HG02970 (cell line): ENCODE measurements around the gene TMEM191B.
"Not testable (repeated sequence)": the region's sequence is repeated elsewhere in the genome, so short reads cannot be mapped to it uniquely, and the experiment has no call there.

Experiments
- ATAC-seq: cut with Tn5 transposase; IDR thresholded peaks from one replicate; pipeline ENCODE4 v1.9.1; 2021; ENCODE audit warnings: mild to moderate bottlenecking, moderate library complexity, moderate number of reproducible peaks; ENCODE audit not compliant: unreplicated experiment, low FRiP score

Gene TMEM191B

DNA sequence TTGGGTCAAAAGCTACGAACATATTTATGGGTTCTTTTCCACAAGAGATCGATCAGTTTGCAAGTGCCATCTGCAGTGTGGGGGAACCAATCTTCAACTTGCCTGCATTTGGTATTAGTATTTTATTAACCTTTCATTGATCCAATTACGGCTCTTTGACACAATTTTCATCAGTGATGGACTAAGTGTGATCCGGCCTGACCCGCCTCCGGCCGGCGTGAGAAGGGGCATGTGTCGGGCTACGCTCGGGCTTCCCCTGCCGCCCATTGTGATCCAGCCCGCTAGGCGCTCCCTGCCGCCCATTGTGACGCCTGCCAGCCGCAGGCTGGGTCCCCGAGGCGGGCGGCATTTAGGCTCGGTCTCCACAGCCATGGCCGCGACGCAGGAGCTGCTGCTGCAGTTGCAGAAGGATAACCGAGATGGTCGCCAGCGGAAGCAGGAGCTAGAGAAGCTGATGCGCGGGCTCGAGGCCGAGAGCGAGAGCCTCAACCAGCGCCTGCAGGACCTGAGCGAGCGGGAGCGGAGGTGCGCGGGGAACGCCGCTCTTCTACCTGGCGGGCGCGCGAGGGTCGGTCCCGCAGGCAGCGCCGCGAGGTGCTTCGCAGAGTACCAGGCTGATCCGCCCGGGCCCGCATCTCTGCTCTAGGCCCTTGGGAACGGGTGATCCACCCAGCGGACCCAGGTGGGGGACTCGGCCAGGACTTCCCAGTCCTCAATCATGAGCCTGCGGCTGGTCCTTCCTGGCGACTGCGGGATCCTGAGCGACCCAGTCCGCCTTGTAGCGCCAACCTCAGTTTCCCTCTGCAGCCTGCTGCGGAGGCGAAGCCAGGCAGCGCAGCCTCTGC, at the start of gene TMEM191B:
TMEM191B (plus strand) TSS at position 51 of the 845 bp plus-strand sequence; CDS start at position 230, 179 bp downstream.
- ATAC-seq: peak; percentile 31

DNA sequence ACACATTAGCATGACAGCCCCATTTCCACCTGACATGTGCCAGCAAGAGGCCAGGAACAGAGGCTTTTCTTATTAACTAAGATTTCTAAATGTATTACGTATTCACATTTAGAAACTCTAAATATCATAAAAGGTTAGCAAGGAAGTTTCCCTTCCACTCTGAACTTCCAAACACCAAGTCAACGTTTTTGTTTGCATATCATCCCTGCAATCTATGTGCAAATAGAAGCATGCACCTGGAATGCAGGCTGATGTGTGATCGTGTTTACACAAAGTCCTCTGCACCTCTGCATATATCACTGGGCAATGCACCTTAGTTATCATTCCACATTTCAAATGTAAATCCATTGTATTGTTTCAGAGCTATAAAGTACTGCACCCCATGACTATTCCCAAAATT, 31.4 kb upstream of the TMEM191B start:
- not testable (repeated sequence) for ATAC-seq

GRCh38 chr22:18511327-18511726, 16.3 kb upstream of the TMEM191B start:
- not testable (repeated sequence) for ATAC-seq

- ATAC-seq: not testable (repeated sequence)
Observed at GRCh38 chr22:18512378-18512777, 15.2 kb upstream of the TMEM191B start.

GRCh38 chr22:18513454-18513853, 14.1 kb upstream of the TMEM191B start:
- ATAC-seq: not testable (repeated sequence)

DNA sequence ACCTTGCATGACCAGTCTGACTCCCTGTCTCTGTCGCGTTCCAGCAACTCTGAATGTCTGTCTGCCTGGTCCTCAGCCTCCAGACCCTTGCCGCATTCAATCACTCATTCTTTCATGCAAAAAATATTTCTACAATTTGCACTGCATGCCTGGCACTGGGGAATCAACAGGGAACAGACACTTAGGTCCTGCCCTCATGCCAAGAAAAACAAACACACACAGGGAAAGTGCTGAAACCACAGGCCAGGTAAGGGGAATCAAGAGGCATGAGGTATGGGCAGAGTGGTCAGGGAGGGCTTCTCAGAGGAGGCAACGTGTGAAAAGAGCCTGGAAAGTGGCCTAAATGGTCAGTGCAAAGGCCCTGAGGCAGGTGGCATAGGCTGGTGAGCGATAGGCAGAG, 9.5 kb upstream of the TMEM191B start, which contains the start of gene GGTLC3:
GGTLC3 (minus strand) TSS at position 101 of the 400 bp plus-strand sequence. CDS start 264 bp downstream, outside the sequence.
- ATAC-seq: not testable (repeated sequence)

DNA sequence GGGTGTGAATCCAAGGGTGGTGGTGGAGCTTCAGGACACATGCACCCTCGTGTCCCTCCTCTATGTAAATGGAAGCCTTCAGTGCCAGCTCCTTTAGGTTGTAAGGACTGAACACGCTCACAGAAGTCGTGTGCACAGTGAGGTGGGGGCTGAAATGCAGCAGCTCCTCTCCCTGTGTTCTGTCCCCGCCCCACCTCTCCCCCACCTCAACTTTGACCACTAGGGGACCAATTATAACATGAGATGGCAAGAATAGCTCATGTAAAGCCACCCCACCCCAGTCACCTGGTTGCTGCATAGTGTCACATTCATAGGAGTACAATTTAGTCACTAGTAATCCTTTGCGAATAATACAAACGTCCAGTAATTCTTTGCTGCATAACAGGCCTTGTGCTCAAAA, 4.8 kb upstream of the TMEM191B start:
- ATAC-seq: not testable (repeated sequence)

- not testable (repeated sequence) for ATAC-seq
Observed at GRCh38 chr22:18523328-18523727, 4.3 kb upstream of the TMEM191B start.

- ATAC-seq: peak; percentile 73
Observed at GRCh38 chr22:18528597-18529415, 1.2 kb downstream of the TMEM191B start.

DNA sequence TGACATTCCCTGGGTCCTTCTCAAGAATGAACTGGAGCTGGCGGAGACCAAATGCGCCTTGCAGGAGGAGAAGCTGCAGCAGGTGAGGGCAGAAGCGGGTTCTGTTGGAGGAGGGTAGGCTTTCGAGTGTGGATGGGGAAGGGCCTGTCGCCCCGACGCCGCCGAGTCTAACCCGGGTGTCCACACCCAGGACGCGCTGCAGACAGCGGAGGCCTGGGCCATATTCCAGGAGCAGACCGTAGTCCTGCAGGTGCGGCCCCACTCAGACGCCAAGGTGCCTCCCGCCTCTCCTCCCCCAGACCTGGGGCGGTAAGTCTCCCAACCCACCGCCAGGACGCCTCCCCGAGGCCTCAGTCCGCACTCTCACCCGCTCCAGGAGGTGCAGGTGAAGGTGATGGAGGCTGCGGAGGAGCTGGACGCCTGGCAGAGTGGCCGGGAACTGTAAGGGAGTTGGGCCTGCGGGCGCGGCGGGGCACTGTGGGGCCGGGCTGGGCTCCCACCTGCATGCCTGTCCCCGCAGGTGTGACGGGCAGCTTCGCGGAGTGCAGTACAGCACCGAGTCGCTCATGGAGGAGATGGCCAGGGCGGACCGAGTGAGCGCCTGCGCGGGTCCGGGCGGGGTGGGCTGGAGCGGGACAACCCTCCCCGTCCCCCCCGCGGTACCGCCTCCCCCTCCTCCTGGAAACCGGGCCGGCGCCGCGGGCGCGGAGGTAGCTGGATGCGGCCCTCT, 2.0 kb downstream of the TMEM191B start:
- ATAC-seq: peak; percentile 2

- not testable (repeated sequence) for ATAC-seq
Observed at GRCh38 chr22:18533633-18534032, 6.0 kb downstream of the TMEM191B start.

DNA sequence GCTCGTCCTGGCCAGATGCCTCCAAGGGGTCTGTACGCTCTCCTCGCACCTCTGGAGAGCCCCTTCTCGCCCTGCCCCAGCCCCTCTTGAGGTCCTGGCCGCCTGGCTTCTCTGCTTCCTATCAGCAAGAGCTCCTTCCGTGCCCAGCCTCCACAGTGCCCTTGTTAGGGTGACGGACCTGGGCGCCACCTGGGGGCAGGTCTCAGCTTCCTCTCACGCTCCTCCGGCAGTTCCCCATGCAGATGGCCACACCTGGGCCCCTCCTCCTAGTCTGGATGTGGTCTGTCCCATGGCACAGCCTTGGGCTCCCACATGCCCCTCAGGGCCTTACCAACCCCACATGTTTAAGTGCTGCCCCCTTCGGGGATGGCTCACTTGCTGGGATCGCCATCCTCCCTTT, 6.7 kb downstream of the TMEM191B start:
- ATAC-seq: not testable (repeated sequence)

- not testable (repeated sequence) for ATAC-seq
Observed at GRCh38 chr22:18539994-18540393, 12.4 kb downstream of the TMEM191B start.

DNA sequence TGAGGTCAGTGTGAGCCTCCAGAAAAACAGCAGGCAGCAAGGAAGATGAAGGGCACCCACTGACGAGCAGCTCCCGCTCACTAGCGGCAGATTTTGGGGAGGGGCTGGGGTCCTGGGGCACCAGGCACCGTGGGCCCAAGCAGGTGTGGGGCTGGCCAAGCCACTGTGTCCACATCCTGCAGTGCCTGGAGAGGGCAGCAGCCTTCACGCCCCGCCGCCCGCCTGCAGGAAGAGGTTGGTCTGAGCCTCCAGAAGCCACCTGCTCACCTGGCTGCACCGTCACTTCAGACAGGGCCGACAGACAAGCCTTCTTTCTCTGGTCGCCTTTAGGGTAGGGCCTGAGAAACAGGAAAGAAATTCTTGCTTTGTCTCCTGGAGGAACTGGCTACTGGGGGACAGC, 15.8 kb downstream of the TMEM191B start:
- ATAC-seq: not testable (repeated sequence)

DNA sequence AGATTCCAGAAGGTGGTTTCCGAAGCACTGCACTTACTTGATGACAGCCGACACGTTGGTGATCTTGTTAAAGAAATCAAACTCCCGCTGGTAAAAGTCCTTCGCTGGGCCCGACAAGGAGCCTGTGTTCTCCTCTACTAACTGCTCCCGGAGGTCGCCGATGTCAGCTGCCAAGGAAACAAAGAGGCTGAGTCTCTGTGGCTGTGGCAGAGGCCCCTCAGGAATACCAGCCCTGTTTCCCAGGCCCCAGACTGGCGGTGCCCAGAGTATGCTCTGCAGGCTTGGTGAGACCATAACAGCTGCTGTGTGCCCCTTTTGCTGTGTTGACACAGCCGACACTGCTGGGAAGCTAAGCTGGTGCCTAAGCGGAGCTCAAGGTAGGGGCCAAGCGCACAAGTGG, 17.0 kb downstream of the TMEM191B start:
- not testable (repeated sequence) for ATAC-seq

- not testable (repeated sequence) for ATAC-seq
Observed at GRCh38 chr22:18549458-18550179, 22.0 kb downstream of the TMEM191B start.

DNA sequence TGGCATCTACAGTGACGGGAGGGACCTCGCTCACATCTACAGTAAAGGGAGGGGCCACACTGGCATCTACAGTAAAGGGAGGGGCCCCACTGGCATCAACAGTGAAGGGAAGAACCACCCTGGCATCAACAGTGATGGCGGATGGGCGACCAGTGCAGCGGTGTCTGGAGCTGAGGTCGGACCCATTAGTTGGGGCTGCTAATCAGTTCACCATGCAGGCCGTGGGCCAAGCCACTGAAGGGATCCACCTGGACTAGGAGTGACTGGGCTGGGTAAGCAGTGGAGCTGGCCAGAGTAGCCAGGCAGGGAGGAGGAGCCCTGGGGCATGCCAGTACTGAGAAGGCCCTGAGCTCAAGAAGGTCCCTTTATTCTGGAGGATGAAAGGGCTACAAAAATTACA, 23.4 kb downstream of the TMEM191B start:
- ATAC-seq: not testable (repeated sequence)

GRCh38 chr22:18552839-18553597, 25.4 kb downstream of the TMEM191B start:
- not testable (repeated sequence) for ATAC-seq
